ENCODE data around the gene NYNRIN.
A peak's percentile ranks its signal among the peaks of the same experiment; 100 is the strongest.

The NYNRIN gene

GRCh38 chr14:24440606-24441399 is 42.0 kb downstream of the NYNRIN start:
- H3K4ac ChIP-seq (ENCODE audit: low read length) = no peak overlapping the region
- H2BK5ac ChIP-seq (ENCODE audit: low read length) = no peak overlapping the region
- no CpG with 5 or more reads among the region's 8 CpGs for WGBS, 2 donors (ENCODE audit: extremely low coverage in 2 of 2, insufficient read length in 2 of 2, insufficient replicate concordance in 1 of 2)
- no peak for DNase-seq (ENCODE audit: low spot score)
- H2BK12ac ChIP-seq (ENCODE audit: low read length) = no peak overlapping the region
- H2BK120ac ChIP-seq (ENCODE audit: low read depth, low read length) = no peak overlapping the region
- no peak overlapping the region for H4K8ac ChIP-seq (ENCODE audit: low read depth, low read length)
- H3K14ac ChIP-seq (ENCODE audit: low read length) = no peak overlapping the region
- H2AK5ac ChIP-seq (ENCODE audit: low read depth, low read length) = no peak overlapping the region
- peaks cover 3 to 11% of the 10 kb centered on the region in 2 donors for H3K4me1 ChIP-seq (ENCODE audit: control insufficient read depth in 2 of 2, insufficient read depth in 1 of 2, low read depth in 1 of 2, low read length in 2 of 2)
- no peak overlapping the region for H3K23ac ChIP-seq (ENCODE audit: low read depth, low read length, poor library complexity)
- no peak overlapping the region for H3K18ac ChIP-seq (ENCODE audit: low read length)
- peaks cover 26 to 64% of the 10 kb centered on the region in 2 donors for H3K36me3 ChIP-seq (replicated peaks in 1 of 2; ENCODE audit: control insufficient read depth in 2 of 2, insufficient read depth in 2 of 2, low read length in 2 of 2)
- no peak overlapping the region for H3K9ac ChIP-seq (ENCODE audit: low read depth, low read length, poor library complexity)
- H3K79me1 ChIP-seq (ENCODE audit: low read depth, low read length) = no peaks in the 10 kb centered on the region
- peak overlapping the region in 1 of 2 donors; percentile 80 for H3K4me3 ChIP-seq (ENCODE audit: low read length in 2 of 2)
- H3K27ac ChIP-seq (replicated peaks; ENCODE audit: low read length) = no peak overlapping the region
- no peak overlapping the region for H2AFZ ChIP-seq (ENCODE audit: low read length)
- H3K27me3 ChIP-seq (ENCODE audit: control insufficient read depth in 3 of 3, insufficient read depth in 3 of 3, low read depth in 1 of 3, low read length in 3 of 3) = no peaks in the 10 kb centered on the region
- no peak overlapping the region for H4K91ac ChIP-seq (ENCODE audit: low read depth, low read length, poor library complexity)
- no peak overlapping the region for H3K4me2 ChIP-seq (ENCODE audit: insufficient read depth, low read length, poor library complexity, severe bottlenecking)
- H3K9me3 ChIP-seq (replicated peaks in 1 of 2; ENCODE audit: control insufficient read depth in 2 of 2, insufficient read depth in 1 of 2, low read depth in 1 of 2, low read length in 2 of 2) = no peaks in the 10 kb centered on the region
- no peak overlapping the region for H2BK15ac ChIP-seq (ENCODE audit: low read length)

GRCh38 chr14:24441485-24441884 is 42.7 kb downstream of the NYNRIN start:
- Histone ChIP-seq H3K79me1 (ENCODE audit: low read depth, low read length) (no peaks in the 10 kb centered on the region), H3K14ac (ENCODE audit: low read length) (no peak overlapping the region), H3K36me3 (replicated peaks in 1 of 2; ENCODE audit: control insufficient read depth in 2 of 2, insufficient read depth in 2 of 2, low read length in 2 of 2) (peaks cover 23 to 58% of the 10 kb centered on the region in 2 donors), H3K4ac (ENCODE audit: low read length) (no peak overlapping the region), H3K4me2 (ENCODE audit: insufficient read depth, low read length, poor library complexity, severe bottlenecking) (peak overlapping the region; percentile 85), H2BK5ac (ENCODE audit: low read length) (no peak overlapping the region), H2AK5ac (ENCODE audit: low read depth, low read length) (no peak overlapping the region), H2BK15ac (ENCODE audit: low read length) (no peak overlapping the region), H3K4me1 (ENCODE audit: control insufficient read depth in 2 of 2, insufficient read depth in 1 of 2, low read depth in 1 of 2, low read length in 2 of 2) (peaks cover 3 to 11% of the 10 kb centered on the region in 2 donors), H4K8ac (ENCODE audit: low read depth, low read length) (no peak overlapping the region), H3K23ac (ENCODE audit: low read depth, low read length, poor library complexity) (no peak overlapping the region), H4K91ac (ENCODE audit: low read depth, low read length, poor library complexity) (no peak overlapping the region), H2BK120ac (ENCODE audit: low read depth, low read length) (no peak overlapping the region), H3K9ac (ENCODE audit: low read depth, low read length, poor library complexity) (no peak overlapping the region), H2BK12ac (ENCODE audit: low read length) (no peak overlapping the region), H2AFZ (ENCODE audit: low read length) (peak overlapping the region; percentile 91), H3K27ac (replicated peaks; ENCODE audit: low read length) (no peak overlapping the region), H3K27me3 (ENCODE audit: control insufficient read depth in 3 of 3, insufficient read depth in 3 of 3, low read depth in 1 of 3, low read length in 3 of 3) (no peaks in the 10 kb centered on the region), H3K4me3 (ENCODE audit: low read length in 2 of 2) (peak overlapping the region; percentile 80 to 94), H3K18ac (ENCODE audit: low read length) (no peak overlapping the region), H3K9me3 (replicated peaks in 1 of 2; ENCODE audit: control insufficient read depth in 2 of 2, insufficient read depth in 1 of 2, low read depth in 1 of 2, low read length in 2 of 2) (no peaks in the 10 kb centered on the region)
- DNase-seq (ENCODE audit: low spot score) = no peak
- no CpG with 5 or more reads among the region's 5 CpGs for WGBS, 2 donors (ENCODE audit: extremely low coverage in 2 of 2, insufficient read length in 2 of 2, insufficient replicate concordance in 1 of 2)

- H2BK120ac ChIP-seq (ENCODE audit: low read depth, low read length) = no peak overlapping the region
Observed at GRCh38 chr14:24441904-24442239, 43.1 kb downstream of the NYNRIN start.

GRCh38 chr14:24442240-24443052 is 43.6 kb downstream of the NYNRIN start, which contains the start of gene SDR39U1:
Gene SDR39U1, minus strand, starts transcription at chr14:24442776. Its CDS starts 7 bp downstream, at chr14:24442769.
- no peak within 1 kb of the TSS for H2BK120ac ChIP-seq (ENCODE audit: low read depth, low read length)
- H2AFZ ChIP-seq (ENCODE audit: low read length) = peak within 1 kb of the TSS; percentile 91
- H3K9ac ChIP-seq (ENCODE audit: low read depth, low read length, poor library complexity) = peak within 1 kb of the TSS; percentile 97
- peak within 1 kb of the TSS; percentile 89 for H3K23ac ChIP-seq (ENCODE audit: low read depth, low read length, poor library complexity)
- peak within 1 kb of the TSS; percentile 99 for H3K27ac ChIP-seq (replicated peaks; ENCODE audit: low read length)
- peak within 1 kb of the TSS; percentile 96 for H3K18ac ChIP-seq (ENCODE audit: low read length)
- H3K4me2 ChIP-seq (ENCODE audit: insufficient read depth, low read length, poor library complexity, severe bottlenecking) = peak within 1 kb of the TSS; percentile 85
- no peaks in the 10 kb centered on the region for H3K9me3 ChIP-seq (replicated peaks in 1 of 2; ENCODE audit: control insufficient read depth in 2 of 2, insufficient read depth in 1 of 2, low read depth in 1 of 2, low read length in 2 of 2)
- H3K36me3 ChIP-seq (replicated peaks in 1 of 2; ENCODE audit: control insufficient read depth in 2 of 2, insufficient read depth in 2 of 2, low read length in 2 of 2) = peaks cover 19 to 49% of the 10 kb centered on the region in 2 donors
- no peaks in the 10 kb centered on the region for H3K27me3 ChIP-seq (ENCODE audit: control insufficient read depth in 3 of 3, insufficient read depth in 3 of 3, low read depth in 1 of 3, low read length in 3 of 3)
- H2BK15ac ChIP-seq (ENCODE audit: low read length) = no peak within 1 kb of the TSS
- H3K79me1 ChIP-seq (ENCODE audit: low read depth, low read length) = no peaks in the 10 kb centered on the region
- no CpG with 5 or more reads among the region's 52 CpGs for WGBS, 2 donors (ENCODE audit: extremely low coverage in 2 of 2, insufficient read length in 2 of 2, insufficient replicate concordance in 1 of 2)
- no peak within 1 kb of the TSS for H2AK5ac ChIP-seq (ENCODE audit: low read depth, low read length)
- no peak within 1 kb of the TSS for H3K14ac ChIP-seq (ENCODE audit: low read length)
- no peak within 1 kb of the TSS for H4K91ac ChIP-seq (ENCODE audit: low read depth, low read length, poor library complexity)
- H3K4me3 ChIP-seq (ENCODE audit: low read length in 2 of 2) = peak within 1 kb of the TSS; percentile 80 to 94
- H2BK5ac ChIP-seq (ENCODE audit: low read length) = peak within 1 kb of the TSS; percentile 33
- H3K4ac ChIP-seq (ENCODE audit: low read length) = no peak within 1 kb of the TSS
- peak within 1 kb of the TSS; percentile 89 for H4K8ac ChIP-seq (ENCODE audit: low read depth, low read length)
- peak within 1 kb of the TSS; percentile 4 for H2BK12ac ChIP-seq (ENCODE audit: low read length)
- H3K4me1 ChIP-seq (ENCODE audit: control insufficient read depth in 2 of 2, insufficient read depth in 1 of 2, low read depth in 1 of 2, low read length in 2 of 2) = peaks cover 3 to 11% of the 10 kb centered on the region in 2 donors
- DNase-seq (ENCODE audit: low spot score) = peak; percentile 96

More at GRCh38 chr14:24441904-24442239, 43.1 kb downstream of the NYNRIN start:
- Histone ChIP-seq H3K27me3 (ENCODE audit: control insufficient read depth in 3 of 3, insufficient read depth in 3 of 3, low read depth in 1 of 3, low read length in 3 of 3) (no peaks in the 10 kb centered on the region), H3K4ac (ENCODE audit: low read length) (no peak overlapping the region), H3K23ac (ENCODE audit: low read depth, low read length, poor library complexity) (peak overlapping the region; percentile 89), H3K79me1 (ENCODE audit: low read depth, low read length) (no peaks in the 10 kb centered on the region), H3K4me2 (ENCODE audit: insufficient read depth, low read length, poor library complexity, severe bottlenecking) (peak overlapping the region; percentile 85), H3K27ac (replicated peaks; ENCODE audit: low read length) (peak overlapping the region; percentile 99), H3K14ac (ENCODE audit: low read length) (no peak overlapping the region), H2AK5ac (ENCODE audit: low read depth, low read length) (no peak overlapping the region), H3K4me1 (ENCODE audit: control insufficient read depth in 2 of 2, insufficient read depth in 1 of 2, low read depth in 1 of 2, low read length in 2 of 2) (peaks cover 3 to 11% of the 10 kb centered on the region in 2 donors), H4K91ac (ENCODE audit: low read depth, low read length, poor library complexity) (no peak overlapping the region), H3K36me3 (replicated peaks in 1 of 2; ENCODE audit: control insufficient read depth in 2 of 2, insufficient read depth in 2 of 2, low read length in 2 of 2) (peaks cover 23 to 55% of the 10 kb centered on the region in 2 donors), H4K8ac (ENCODE audit: low read depth, low read length) (no peak overlapping the region), H2BK12ac (ENCODE audit: low read length) (peak overlapping the region; percentile 4), H3K4me3 (ENCODE audit: low read length in 2 of 2) (peak overlapping the region; percentile 80 to 94), H2BK15ac (ENCODE audit: low read length) (no peak overlapping the region), H2AFZ (ENCODE audit: low read length) (peak overlapping the region; percentile 91), H2BK5ac (ENCODE audit: low read length) (peak overlapping the region; percentile 33), H3K9ac (ENCODE audit: low read depth, low read length, poor library complexity) (peak overlapping the region; percentile 85), H3K9me3 (replicated peaks in 1 of 2; ENCODE audit: control insufficient read depth in 2 of 2, insufficient read depth in 1 of 2, low read depth in 1 of 2, low read length in 2 of 2) (no peaks in the 10 kb centered on the region), H3K18ac (ENCODE audit: low read length) (peak overlapping the region; percentile 38)
- WGBS, 2 donors (ENCODE audit: extremely low coverage in 2 of 2, insufficient read length in 2 of 2, insufficient replicate concordance in 1 of 2) = no CpG with 5 or more reads among the region's 12 CpGs
- DNase-seq (ENCODE audit: low spot score) = no peak
